GF-D8 (cell line): ENCODE data around the gene FMC1.
"Not testable (repeated sequence)": the region's sequence is repeated elsewhere in the genome, so short reads cannot be mapped to it uniquely, and the experiment has no call there.

Source experiments
- DNase-seq: peaks from one replicate; lab custom pipeline; 2025; lab: John Stamatoyannopoulos, UW

Gene FMC1

DNA sequence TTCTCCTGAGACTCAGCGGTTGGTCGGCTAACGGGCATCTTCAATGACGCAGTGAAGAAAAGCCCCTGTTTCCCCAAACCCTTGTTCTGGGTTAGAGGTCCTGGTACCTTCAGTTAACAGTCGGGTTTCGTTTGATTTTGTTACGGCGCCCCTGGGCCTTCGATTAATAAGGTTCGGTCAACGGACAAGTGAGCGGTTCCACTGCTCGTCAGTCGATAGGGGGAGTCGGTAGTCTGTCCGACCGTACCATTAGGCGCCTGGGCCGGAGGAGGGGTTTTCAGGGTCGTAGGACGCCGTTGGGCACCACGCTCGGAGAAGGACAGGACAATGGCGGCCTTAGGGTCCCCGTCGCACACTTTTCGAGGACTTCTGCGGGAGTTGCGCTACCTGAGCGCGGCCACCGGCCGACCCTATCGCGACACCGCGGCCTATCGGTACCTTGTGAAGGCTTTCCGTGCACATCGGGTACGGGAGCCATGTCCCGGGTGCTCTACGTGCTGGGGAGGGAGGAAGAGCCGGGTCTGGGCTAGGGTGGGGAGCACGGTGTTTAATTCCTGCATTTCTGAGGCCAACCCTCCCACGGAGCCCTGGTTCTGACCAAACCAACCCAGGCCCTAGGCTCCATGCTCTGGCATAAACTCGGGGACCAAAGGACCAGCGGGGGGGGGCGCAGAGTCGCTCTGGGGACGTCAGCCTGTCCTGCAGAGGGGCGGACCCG is at the start of gene FMC1:
Gene FMC1 (plus strand): TSS at position 280 of the 718 bp plus-strand sequence. CDS start 48 bp downstream, at position 328.
- peak; percentile 77 for DNase-seq

DNA sequence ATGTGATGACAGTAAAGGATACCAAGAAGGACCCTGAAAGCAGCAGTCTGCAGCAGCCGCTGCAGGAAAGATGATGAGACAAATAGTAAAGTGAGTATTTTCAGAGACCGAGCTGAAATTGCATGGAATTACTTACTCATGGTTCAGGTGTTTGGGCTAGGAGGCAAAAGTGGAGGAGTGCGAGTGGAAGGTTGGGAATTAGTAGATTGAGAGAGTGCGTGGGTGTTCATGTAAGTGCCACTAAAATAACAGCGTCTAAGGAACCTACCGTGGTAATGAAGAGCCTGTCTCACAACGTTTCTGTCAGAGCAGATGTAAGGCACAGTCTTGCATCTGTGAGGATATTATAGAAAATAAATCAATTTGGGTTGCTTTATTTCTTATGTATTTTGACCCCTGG is 48.3 kb upstream of the FMC1 start:
- no peak for DNase-seq

- DNase-seq: no peak
These were observed 47.6 kb upstream of the FMC1 start for GRCh38 chr7:139293534-139293933.

- DNase-seq: no peak
These were observed 46.9 kb upstream of the FMC1 start for GRCh38 chr7:139294241-139294640.

DNA sequence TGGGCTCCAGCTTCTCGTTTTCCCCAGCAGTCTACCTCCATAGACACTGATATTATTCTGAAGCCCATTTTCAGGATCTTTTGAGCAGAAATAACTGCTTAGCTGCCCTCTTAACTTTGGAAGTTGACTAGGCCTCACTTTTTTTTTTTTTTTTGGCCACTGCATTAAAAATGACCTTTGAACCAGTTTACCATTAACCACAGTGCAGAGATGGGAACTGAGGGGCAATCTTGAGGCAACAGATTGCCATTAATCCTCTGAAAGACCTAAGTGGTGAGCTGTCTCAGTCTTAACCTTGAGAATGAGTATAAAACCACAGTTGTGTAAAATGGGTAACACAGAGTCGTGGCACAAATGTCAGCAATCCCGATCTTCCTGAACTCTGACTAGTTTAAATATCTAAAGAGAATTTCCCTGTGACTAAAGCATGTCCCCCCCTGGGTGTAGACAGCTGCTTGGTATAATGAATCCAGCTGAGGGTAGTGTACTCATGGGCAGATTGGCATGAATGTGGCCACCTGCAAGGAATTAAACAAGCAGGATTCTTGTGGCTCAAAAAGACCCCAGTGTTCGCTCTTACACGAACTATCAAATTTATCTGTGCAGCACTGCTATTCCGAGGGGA is 46.1 kb upstream of the FMC1 start:
- DNase-seq: no peak

DNA sequence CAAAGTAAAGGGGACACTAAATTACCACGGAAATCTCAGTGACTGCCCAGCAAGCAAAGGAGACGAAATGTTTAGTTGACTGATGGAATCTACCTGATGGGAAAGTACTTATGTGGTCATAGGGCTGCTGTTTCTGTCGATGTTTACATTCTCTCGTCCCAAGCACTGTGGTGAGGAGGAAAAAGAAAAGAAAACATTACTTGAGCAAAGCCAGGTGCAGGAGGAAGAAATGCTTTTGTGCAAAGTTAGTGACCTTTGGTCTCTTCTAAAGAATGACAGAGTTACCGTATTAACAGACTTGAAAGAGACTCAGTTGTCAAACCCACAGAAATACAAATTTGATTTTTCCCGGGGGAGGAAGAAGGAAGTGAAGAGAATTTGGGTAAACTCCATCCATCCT is 43.3 kb upstream of the FMC1 start:
- DNase-seq: no peak

DNA sequence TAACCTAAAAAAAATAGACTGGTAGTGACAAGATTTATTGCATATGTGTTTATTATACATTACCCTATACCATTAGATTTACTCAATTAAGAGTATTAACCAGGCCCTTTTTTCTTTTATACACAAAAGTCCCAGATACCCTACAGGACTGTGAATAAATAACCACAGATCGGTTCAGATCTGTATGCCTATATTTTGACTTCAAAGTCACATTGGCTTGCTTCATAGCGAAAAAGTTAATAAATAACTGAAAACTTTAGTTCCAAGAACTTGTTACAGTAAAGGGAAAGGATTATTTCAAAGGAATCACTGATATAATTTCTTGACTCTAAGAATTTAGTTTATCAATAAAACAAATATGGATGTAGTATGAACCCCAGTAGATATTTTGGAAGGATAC is 41.8 kb upstream of the FMC1 start:
- no peak for DNase-seq

- DNase-seq: no peak
These were observed 40.7 kb upstream of the FMC1 start for GRCh38 chr7:139300390-139300789.

DNA sequence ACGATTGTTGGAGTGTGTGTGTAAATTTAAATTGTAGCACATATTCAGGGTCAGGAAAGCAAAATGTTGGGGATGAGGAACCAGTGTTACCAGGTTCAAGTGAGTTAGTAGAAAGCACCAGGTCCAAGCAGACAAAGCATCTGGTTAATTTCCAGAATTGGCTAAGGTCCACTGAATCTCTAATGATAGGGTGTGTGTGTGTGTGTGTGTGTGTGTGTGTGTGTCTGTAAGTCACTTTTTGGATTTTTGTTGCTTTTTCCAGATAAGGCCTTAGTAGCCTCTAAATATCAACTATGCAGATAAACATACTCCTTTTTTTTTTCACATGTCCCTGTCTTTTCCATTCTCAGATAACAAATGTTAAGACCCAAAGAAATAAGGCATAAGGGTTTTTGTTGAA is 36.6 kb upstream of the FMC1 start:
- no peak for DNase-seq

GRCh38 chr7:139317939-139318505 is 23.1 kb upstream of the FMC1 start:
- DNase-seq: peak; percentile 8

DNA sequence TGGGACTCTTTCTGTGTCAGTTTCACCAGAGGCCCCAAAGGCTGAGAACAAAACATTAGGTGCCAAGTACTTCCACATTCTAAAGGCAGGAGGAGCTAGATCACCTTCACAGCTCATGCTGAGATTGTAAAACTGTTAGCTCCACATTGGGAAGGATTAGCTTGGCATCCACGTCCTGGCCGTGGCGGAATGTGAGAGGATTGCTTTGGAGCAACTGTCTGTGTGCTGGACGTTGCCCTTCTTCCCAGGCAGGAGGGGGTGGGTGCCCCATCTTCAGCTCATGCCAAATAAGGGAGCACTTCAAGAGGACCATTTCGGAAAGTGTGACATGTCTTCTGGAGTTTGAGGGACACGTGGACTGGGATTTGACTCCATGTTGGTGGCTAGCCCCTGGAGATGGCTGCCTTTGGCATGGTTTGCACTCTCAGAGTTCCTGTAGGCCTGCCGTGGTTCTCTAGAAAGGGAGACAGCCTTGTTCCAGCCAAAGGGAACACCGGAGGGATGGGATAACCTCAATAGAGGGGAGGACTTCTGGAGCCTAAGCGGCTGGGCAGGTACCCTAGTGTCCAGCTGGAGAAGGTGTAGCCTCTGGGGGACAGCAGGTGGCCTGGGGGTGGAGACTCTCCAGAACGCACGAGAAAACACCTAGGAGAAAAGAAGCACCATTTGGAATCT is 19.9 kb upstream of the FMC1 start:
- no peak for DNase-seq

DNA sequence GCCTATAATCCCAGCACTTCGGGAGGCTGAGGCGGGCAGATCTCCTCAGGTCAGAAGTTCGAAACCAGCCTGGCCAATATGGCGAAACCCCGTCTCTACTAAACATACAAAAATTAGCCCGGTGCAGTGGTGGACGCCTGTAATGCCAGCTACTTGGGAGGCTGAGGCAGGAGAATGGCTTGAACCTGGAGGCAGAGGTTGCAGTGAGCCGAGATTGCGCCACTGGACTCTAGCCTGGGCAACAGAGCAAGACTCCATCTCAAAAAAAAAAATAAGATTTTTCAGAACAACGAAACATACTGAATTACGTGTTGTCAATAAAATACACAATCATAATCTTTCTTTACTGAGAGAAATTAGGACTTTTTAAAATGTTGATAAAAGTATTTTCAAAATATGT is 16.4 kb upstream of the FMC1 start:
- DNase-seq: not testable (repeated sequence)

- no peak for DNase-seq
These were observed 12.8 kb upstream of the FMC1 start for GRCh38 chr7:139328375-139328774.

DNA sequence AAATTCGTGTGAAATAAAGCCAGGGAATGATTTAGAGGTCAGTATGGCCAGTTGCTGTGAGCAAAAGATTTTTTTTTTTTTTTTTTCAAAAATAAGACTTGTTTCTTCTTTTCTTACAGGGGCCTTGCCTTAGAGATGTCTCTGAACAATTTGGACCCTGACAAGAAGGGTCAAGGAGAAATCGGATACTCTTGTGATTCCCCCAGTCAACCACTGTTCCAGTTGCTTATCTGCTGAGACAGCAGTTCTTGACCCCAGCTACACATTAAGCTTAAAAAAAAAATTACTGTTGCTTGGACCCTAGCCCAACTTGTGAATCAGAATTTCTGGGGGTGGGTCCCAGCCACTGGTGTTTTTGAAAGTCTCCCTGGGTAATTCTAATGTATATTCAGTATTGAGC is 12.0 kb upstream of the FMC1 start:
- DNase-seq: no peak

GRCh38 chr7:139330333-139331030 is 10.7 kb upstream of the FMC1 start:
- no peak for DNase-seq

- DNase-seq: no peak
These were observed 8.3 kb upstream of the FMC1 start for GRCh38 chr7:139332697-139333359.

DNA sequence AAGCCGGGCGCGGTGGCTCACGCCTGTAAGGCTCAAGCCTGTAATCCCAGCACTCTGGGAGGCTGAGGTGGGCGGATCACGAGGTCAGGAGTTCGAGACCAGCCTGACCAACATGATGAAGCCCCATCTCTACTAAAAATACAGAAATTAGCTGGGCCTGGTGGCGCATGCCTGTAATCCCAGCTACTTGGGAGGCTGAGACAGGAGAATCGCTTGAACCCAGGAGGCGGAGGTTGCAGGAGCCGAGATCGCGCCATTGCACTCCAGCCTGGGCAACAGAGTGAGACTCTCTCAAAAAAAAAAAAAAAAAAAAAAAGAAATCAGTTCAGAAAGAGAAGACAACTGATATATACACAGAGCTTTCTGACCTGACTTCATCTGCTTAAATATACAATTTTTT is 7.7 kb upstream of the FMC1 start:
- not testable (repeated sequence) for DNase-seq

- DNase-seq: no peak
These were observed 6.6 kb upstream of the FMC1 start for GRCh38 chr7:139334399-139335150.

DNA sequence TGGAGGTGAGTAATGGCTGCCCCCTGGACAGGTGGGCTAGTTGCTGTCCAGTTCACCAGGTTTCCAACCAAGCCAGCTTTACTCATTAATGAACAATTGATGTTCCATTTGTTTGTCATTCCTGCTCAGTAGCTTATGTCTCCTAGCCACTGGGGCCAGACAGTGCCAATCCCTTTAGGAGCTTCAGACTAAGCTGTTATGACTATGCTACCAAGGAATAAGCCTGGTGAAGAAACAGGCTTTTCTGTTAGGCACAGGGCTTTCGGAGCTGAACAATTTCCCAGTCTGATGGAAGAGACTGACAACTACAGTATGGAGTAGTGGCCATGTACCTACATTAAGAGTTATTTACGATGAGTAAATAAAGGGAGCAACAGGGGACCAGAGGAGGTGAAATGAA is 2.1 kb upstream of the FMC1 start:
- no peak for DNase-seq

DNA sequence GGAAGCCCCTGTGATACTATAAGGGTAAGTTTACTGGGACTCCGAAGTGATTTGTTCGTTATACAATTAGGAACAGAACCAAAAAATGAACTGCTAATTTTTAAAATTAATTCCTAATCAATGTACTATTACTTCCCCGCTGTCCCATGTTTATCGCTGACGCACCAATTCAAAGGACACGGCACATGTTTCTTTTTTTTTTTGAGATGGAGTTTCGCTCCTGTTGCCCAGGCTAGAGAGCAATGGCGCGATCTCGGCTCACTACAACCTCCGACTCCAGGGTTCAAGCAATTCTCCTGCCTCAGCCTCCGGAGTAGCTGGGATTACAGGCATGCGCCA is 1.5 kb upstream of the FMC1 start:
- DNase-seq: no peak
